PC-9 (cell line): Measurements from ENCODE around the gene PRPS1.

ENCODE experiments used
- CTCF ChIP-seq: fragments of 200-600 bp; sonication (generic); conservative IDR thresholded peaks from 2 replicates; pipeline ENCODE4 v1.6.1; 2017; ENCODE audit warnings: mixed run types, antibody characterized with exemption, mild to moderate bottlenecking, moderate library complexity
- EZH2 ChIP-seq: fragments of 200-600 bp; sonication (generic); IDR thresholded peaks from 2 replicates; pipeline ENCODE4 v1.8.0; 2017; ENCODE audit warnings: antibody characterized with exemption, low read depth

GRCh38 chrX:107683124-107683895, 55.0 kb downstream of the PRPS1 start:
- TF ChIP-seq EZH2, result no peak
- no peak for TF ChIP-seq CTCF
